ENCODE results near the gene PGAM2.

The PGAM2 gene

DNA sequence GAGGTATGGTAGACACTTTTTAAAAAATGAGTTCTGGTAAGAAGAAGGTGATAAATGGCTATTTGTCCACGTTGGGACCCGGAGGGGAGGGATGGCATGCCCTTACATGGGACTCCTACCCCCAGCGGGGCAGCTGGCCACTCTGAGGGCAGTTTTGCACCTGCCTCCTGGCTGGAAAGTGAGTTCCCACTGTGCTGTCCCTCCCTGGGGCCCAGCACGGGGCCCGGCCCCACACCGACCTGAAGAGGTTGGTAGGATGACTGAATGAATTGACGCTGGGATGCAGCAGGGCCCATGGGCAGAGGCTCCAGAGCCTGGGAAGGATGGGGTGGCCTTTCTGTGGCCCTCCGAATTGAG is 38.2 kb upstream of the PGAM2 start:
- DNase-seq, result no peak

- no peak for DNase-seq
Measured at GRCh38 chr7:44102846-44103565, 37.6 kb upstream of the PGAM2 start.

GRCh38 chr7:44101966-44102845 is 36.8 kb upstream of the PGAM2 start:
- DNase-seq, result no peak

DNA sequence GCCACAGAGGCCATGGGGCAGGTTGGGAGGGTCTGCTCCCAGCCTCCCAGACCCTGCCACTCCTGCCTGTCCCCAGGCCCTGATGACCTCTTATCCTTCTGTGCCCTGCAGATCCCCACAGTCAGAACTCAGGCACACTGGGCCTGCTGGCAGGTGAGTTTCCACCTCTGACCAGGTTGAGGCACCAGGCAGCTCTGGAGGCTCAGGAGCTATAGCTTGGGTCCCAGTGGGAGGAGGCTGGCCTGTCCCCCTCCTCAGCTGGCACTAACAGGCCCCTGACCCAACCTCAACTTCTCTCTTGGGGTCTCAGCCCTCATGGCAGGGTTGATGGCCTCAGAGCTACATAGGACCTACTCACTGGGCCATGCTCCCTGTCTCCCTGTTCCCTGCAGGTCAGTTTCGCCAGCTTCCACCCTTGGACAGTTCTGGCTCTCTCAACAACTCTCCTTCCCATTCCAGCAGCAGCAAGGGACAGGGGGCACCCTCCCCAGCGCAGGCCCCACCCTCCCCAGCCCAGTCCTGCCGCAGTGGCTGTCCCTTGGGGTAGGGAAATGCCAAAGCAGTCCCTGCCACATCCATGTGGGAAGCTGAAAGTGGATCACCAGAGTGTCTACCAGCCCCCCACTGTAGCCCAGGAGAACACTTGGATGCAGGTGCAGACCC is 36.1 kb upstream of the PGAM2 start:
- DNase-seq, result no peak

DNA sequence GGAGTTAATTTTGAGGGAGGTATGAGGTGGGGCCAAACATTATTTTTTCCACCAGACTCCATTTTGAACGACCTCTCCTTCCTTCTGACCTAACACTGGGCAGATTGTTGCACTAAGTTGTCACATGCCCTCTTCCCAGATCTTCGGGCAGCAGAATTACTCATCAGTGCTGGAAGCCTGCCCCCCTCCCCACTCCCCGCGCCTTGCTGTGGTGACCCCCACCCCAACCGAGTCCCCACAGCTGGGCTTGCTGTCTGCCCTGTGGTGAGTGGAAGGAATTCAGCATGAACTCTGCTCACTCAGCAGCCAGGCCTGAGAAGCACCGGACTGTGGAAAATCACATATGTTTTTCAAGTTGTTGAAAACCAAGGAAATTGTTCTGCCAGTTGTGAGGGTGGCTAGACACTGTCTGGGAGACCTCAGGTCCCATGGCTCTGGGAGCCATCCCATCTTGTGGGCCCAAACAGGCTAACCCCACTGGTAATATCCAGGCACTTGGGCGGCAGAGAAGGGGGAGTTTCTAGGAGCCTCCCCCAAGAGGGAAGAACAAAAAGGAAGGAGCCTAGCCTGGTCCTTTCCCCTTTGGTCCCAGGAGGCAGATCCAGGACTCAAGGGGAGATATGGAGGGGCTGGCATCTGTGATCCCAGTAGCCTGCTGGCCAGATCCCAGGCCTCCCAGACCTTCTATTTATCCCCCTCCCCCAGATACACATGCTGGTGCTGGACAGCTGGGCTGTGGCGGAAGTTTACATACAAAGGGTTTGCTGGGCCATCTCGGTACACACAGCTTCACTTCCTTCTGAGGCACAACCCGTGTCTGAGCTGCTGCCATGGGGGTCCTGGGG is 35.3 kb upstream of the PGAM2 start:
- no peak for DNase-seq

DNA sequence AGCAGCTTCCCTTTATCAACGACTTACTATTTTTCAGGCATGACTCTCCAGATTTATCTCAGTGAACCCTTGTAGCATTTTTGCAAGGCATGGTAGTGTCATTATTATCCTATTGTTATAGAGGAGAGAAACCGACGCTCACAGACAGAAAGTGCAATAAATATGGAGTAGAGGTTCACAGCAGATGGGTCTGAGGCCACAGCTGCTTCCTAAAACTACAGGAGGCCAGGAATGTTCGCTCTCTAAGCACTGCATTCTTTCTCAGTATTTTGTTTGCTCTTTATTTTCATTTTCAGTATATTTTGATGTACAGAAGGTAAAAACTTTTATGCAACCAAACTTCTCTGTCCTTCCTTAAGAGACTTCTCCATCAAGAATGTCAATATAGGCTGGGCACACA is 34.3 kb upstream of the PGAM2 start:
- no peak for DNase-seq

DNA sequence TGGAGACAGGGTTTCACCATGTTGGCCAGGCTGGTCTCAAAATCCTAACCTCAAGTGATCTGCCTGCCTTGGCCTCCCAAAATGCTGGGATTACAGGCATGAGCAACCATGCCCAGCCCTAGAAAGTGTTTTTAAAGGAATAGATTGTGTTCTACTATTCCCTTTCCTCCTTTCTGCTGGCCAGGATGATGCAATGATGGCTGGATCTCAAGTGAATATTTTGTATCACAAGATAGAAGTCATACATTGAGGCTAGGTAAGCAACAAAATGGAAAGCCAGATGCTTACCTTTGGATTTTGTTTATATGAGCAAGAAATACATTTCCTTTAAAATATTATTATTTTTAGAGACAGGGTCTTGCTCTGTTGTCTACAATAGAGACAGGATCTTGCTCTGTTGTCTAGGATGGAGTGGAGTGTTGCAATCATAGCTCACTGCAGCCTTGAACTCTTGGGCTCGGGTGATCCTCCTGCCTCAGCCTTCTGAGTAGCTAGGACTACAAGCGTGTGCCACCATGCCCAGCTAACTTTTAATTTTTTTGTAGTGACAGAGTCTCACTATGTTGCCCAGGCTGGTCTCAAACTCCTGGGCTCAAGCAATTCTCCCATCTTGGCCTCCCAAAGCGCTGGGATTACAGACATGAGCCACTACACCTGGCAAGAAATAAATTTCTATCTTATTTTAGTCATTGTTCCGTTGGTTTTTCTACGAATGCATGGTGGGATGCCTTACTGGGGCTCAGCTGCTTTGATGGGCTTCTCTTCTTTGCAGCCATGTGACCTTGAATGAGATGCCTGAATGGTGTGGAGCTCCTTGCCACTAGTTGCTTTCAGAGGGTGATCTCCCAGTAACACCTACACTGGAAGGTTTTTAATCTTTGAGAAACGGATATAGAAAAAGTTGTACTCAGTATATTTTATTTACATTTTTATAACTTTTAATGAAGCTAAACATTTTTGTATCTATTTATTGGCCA is 33.0 kb upstream of the PGAM2 start:
- DNase-seq, result no peak

DNA sequence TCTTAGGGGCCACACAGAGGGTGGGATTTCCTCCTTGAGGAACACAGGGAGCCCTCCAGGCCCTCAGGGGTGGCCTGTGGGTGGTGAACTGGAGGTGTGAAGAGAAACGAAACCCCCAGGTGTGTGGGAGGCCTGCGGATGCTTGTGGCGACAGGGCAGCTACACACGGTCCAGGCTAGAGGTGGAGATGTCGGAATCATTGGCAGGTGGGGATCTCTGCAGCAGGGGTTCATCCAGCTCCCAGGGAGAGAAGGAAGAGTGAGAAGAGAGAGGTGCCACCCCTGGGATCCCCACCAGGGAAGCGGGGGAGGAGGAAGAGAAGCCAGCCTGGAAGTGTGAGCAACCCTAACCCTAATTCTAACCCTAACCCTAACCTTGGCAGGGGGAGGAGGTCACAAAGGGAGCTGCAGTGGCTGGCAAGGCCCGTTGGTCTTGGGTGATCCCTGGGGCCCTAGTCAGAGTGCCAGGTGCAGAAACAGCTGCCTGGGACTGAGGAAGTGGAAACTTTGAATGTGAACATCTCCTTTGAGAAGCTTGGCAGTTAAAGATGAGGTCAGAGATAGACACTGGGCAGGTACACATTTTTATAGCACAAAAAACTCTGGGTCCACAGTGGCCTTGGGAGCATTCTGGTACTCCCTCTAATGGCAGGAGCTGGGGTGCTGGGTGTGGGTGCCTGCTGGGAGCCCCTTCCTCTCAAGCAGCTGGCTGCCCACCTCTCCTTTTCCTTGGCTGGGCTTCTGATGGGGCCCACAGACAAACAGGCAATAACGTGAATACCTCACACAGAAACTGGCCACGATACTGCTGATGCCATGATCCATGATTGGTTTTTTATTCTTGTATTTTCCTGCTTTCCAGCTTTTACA is 31.9 kb upstream of the PGAM2 start:
- no peak for DNase-seq

DNA sequence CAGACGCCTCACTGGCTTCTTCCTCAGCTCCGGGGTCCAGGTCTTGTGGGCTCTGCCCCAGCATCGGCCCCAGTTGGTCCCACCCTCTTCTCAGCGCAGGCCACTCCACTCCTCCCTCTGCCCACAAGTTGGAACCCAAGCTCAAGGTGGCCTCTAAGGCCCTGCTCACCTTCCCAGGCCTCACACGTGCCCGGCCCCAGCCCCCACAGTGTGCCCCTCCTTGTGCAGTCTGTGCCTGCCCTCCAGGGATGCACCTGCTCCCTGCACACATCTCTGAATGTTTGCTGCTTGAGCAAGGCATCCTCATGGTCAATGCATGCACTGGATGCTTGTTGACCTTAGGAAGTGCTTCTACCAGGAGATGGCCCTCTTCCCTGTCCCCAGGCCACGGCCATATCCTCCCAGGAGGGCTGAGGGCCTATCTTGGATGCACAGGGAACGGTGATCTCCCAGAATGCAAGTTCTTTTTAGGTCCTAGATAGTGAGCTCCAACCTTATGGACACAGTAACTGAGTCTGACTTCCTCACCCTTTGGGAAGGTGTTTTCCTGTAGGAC is 31.0 kb upstream of the PGAM2 start:
- no peak for DNase-seq

- no peak for DNase-seq
Measured at GRCh38 chr7:44095781-44096180, 30.4 kb upstream of the PGAM2 start.

GRCh38 chr7:44094883-44095592 is 29.7 kb upstream of the PGAM2 start:
- DNase-seq, result no peak

GRCh38 chr7:44094365-44094764 is 29.0 kb upstream of the PGAM2 start:
- DNase-seq, result no peak

- DNase-seq, result no peak
Measured at GRCh38 chr7:44093102-44093641, 27.8 kb upstream of the PGAM2 start.

DNA sequence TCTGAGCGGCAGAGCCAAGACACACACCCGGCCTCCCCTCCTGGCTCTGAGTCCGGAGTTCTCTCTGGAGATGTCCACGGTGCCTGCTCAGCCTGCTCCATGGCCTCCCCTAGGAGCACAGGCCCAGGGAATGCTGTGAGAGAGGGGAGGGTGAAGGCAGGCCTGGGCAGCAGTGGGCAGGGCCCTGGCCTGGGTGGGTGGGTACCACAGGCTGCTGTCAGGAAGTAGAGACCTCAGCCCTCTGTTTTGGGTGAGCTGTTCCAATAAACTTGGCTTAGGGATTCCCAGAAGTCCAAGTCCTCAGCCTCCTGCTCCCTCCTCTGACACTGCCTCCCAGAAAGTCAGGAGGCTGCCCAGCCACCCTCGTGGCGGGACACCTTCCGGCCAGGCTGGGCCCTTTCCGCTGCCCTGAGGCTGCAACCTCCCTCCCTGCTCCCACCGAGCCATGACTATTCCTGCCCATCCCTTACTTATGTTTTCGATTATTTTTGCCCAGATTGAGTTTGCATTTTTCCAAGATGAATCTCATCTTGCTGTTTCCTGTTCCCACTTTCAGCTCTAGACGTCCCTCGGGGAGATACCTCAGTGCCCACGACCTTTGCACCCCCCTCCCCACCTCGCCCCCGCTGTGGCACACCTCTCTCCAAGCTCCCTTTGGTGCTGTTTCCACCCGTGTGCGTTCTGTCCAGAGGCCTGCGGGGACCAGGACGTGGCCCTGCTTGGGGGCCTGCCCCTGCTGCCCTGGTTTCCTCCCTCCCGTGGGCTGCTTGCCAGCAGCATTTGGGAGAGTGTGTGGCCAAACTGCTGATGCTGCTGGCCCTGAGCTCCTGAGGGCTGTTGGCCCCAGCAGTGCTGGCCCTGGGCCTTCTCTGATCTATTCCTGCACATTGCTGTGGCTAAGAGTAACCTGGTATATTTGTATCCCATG is 22.8 kb upstream of the PGAM2 start:
- DNase-seq, result no peak

DNA sequence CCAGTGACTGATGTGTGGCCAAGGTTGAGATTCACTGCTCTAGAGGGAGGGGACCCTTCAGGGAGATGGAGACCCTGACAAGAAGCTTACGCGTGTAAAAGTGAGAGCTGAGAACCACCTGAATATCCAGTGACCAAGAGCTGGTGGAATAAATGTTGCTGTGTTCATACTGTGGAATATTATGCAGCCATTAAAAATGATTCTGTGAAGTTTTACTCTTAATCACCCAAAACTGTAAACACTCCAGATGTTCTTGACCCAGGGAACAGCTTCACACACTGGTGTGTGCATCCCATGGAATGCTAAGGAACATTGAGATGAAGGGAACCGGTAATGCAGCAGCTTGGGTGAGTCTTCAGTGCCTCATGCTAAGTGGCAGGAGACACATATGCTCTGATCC is 21.3 kb upstream of the PGAM2 start:
- no peak for DNase-seq

DNA sequence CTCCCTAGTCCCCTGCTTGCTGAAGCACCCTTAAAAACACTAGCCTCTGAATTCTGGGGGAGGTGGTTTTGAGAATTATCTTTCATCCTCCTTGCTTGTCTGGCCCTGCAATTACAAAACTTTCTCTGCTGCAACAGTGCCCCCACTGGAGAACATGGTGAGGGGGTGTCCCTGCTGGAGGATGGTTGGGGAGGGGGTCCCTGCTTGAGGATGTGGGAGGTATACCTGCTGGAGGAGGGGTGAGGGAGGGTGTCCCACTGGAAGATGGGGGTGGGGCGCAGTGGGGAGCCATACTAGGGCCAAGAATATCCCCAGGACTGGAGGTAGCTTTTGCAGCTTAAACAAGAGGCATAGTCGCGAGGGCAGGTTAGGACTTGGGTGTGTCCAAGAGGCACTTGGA is 20.2 kb upstream of the PGAM2 start:
- no peak for DNase-seq

DNA sequence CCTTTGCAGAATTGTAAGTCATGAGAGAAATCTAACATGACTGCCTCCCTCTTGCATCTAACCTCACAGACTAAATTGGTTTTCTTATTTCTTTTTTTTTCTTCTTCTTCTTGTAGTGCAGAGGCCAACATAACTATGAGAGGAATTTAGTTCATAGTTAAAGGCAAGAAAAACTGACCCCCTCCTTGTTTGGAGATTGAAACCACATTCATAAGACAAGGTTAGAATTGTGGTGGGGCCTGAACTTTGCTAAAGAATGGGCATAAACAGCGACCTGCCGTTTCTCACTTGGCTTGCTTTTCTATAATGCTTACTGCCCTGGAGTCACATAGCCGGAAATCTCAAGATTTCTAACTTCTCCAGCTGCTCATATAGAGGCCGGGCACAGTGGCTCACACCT is 19.3 kb upstream of the PGAM2 start:
- DNase-seq, result no peak

- no peak for DNase-seq
Measured at GRCh38 chr7:44083796-44084195, 18.4 kb upstream of the PGAM2 start.

Measured in stimulated activated CD4-positive, alpha-beta T cell treated with anti-CD3 and anti-CD28 coated beads, Interleukin-2, amount 100 ng/mL, for 48 hours (primary cell).